Measurements from ENCODE around the gene SCUBE1. TPM values are rescaled to one million over a fixed set of nuclear protein-coding genes. Genes with fewer than 3 reads are reported as not detected.

SCUBE1 gene
- total RNA-seq, 2 experiments from 2014 or later: 0.07 TPM; not detected in 1

- no peaks in the 10 kb centered on the region for H3K36me3 Mint-ChIP-seq (ENCODE audit: low read depth)
- DNase-seq (no peak), ATAC-seq (no peak)
- TF ChIP-seq CTCF (IDR thresholded peaks at IDR 0.05): no peak
- no peak overlapping the region for H3K27ac Mint-ChIP-seq
- H3K4me1 Mint-ChIP-seq (ENCODE audit: low read depth): no peaks in the 10 kb centered on the region
- CTCF ChIA-PET: no interaction called here
- H3K9me3 Mint-ChIP-seq: no peaks in the 10 kb centered on the region
- no peak overlapping the region for H3K4me3 Mint-ChIP-seq
- intact Hi-C loops (cut with micrococcal nuclease): no loop called here
- H3K27me3 Mint-ChIP-seq: no peaks in the 10 kb centered on the region
- POLR2A ChIA-PET: interaction anchor here (0.7 to 1.9 kb wide), 2 partner anchors 17 to 24 kb away, joined by 3 to 5 read pairs; no protein-coding TSS in a partner anchor
Observed at GRCh38 chr22:43198126-43198525, 145.0 kb downstream of the SCUBE1 start.

GRCh38 chr22:43197271-43197941 is 145.8 kb downstream of the SCUBE1 start:
- no peaks in the 10 kb centered on the region for H3K36me3 Mint-ChIP-seq (ENCODE audit: low read depth)
- no peaks in the 10 kb centered on the region for H3K4me1 Mint-ChIP-seq (ENCODE audit: low read depth)
- no peak for TF ChIP-seq CTCF (IDR thresholded peaks at IDR 0.05)
- intact Hi-C loops (cut with micrococcal nuclease): no loop called here
- no peak overlapping the region for H3K4me3 Mint-ChIP-seq
- H3K27ac Mint-ChIP-seq: no peak overlapping the region
- no peaks in the 10 kb centered on the region for H3K27me3 Mint-ChIP-seq
- DNase-seq (no peak), ATAC-seq (no peak)
- H3K9me3 Mint-ChIP-seq: no peaks in the 10 kb centered on the region
- CTCF ChIA-PET: interaction anchor here (0.6 kb wide), 1 partner anchor 192 kb away, joined by 3 read pairs; no protein-coding TSS in a partner anchor
- POLR2A ChIA-PET: interaction anchor here (0.7 to 1.9 kb wide), 2 partner anchors 16 to 24 kb away, joined by 3 to 5 read pairs; no protein-coding TSS in a partner anchor

- no peak overlapping the region for H3K4me3 Mint-ChIP-seq
- intact Hi-C loops (cut with micrococcal nuclease): no loop called here
- POLR2A ChIA-PET: no interaction called here
Observed at GRCh38 chr22:43191831-43192230, 151.3 kb downstream of the SCUBE1 start.

GRCh38 chr22:43188829-43189545 is 154.2 kb downstream of the SCUBE1 start:
- ChIA-PET CTCF (no interaction called here), POLR2A (no interaction called here)
- no peak for TF ChIP-seq CTCF (IDR thresholded peaks at IDR 0.05)
- intact Hi-C loops (cut with micrococcal nuclease): no loop called here
- Mint-ChIP-seq H3K27ac (peak overlapping the region; percentile 52), H3K9me3 (peaks cover 5% of the 10 kb centered on the region), H3K4me3 (peak overlapping the region; percentile 46), H3K36me3 (ENCODE audit: low read depth) (peaks cover 11% of the 10 kb centered on the region), H3K27me3 (no peaks in the 10 kb centered on the region), H3K4me1 (ENCODE audit: low read depth) (peaks cover 16% of the 10 kb centered on the region)
- no peak for ATAC-seq
- DNase-seq: no peak

More at GRCh38 chr22:43191831-43192230, 151.3 kb downstream of the SCUBE1 start:
- Mint-ChIP-seq H3K36me3 (ENCODE audit: low read depth) (no peaks in the 10 kb centered on the region), H3K27ac (no peak overlapping the region), H3K27me3 (no peaks in the 10 kb centered on the region), H3K9me3 (peaks cover 5% of the 10 kb centered on the region), H3K4me1 (ENCODE audit: low read depth) (peaks cover 2% of the 10 kb centered on the region)
- DNase-seq (no peak), ATAC-seq (no peak)
- no peak for TF ChIP-seq CTCF (IDR thresholded peaks at IDR 0.05)
- CTCF ChIA-PET: no interaction called here
